ENCODE measurements around the gene ZBTB46. TPM values are rescaled to one million over a fixed set of nuclear protein-coding genes. Genes with fewer than 3 reads are reported as not detected.

ZBTB46 gene
- total RNA-seq, 2 experiments from 2014 or later, result 0.67 to 1.3 TPM

GRCh38 chr20:63855363-63856097, 24.5 kb upstream of the ZBTB46 start:
- no peaks in the 10 kb centered on the region for H3K79me2 ChIP-seq (ENCODE audit: insufficient read depth, low read depth, low read length)
- BruUV-seq (replicated peaks), result no TSS peak
- H3K4me2 ChIP-seq (ENCODE audit: low read length), result no peak overlapping the region
- POLR2A ChIA-PET, result interaction anchor here (0.6 kb wide), 1 partner anchor 152 kb away, joined by 3 read pairs; no protein-coding TSS in a partner anchor
- H3K4me1 ChIP-seq (ENCODE audit: insufficient read depth, low read length, poor library complexity, severe bottlenecking), result peaks cover 13% of the 10 kb centered on the region
- H3K27ac ChIP-seq (ENCODE audit: low read depth, low read length, poor library complexity, severe bottlenecking), result no peak overlapping the region
- no peaks in the 10 kb centered on the region for H3K9me3 ChIP-seq (ENCODE audit: low read length)
- DNase-seq (ENCODE audit: low spot score), result no peak
- no peaks in the 10 kb centered on the region for H3K36me3 ChIP-seq (ENCODE audit: insufficient read depth, low read length)
- TF ChIP-seq CTCF (conservative IDR thresholded peaks at IDR 0.05; ENCODE audit: low read length), result no peak
- TF ChIP-seq EZH2phosphoT487 (IDR thresholded peaks at IDR 0.05; ENCODE audit: borderline replicate concordance, low read depth, low read length), result no peak
- no peaks in the 10 kb centered on the region for H4K20me1 ChIP-seq (ENCODE audit: insufficient read depth, low read length)
- CTCF ChIA-PET (ENCODE audit: unreplicated experiment), result no interaction called here
- intact Hi-C loops (cut with micrococcal nuclease; ENCODE audit: unreplicated experiment), result no loop called here
- H3K4me3 ChIP-seq (ENCODE audit: low read depth, low read length, poor library complexity, severe bottlenecking), result no peak overlapping the region
- no peaks in the 10 kb centered on the region for H3K9me2 ChIP-seq (ENCODE audit: insufficient read depth, low read length)
- H2AFZ ChIP-seq (ENCODE audit: low read length), result no peak overlapping the region

GRCh38 chr20:63854766-63855362, 23.8 kb upstream of the ZBTB46 start:
- POLR2A ChIA-PET, result no interaction called here
- Histone ChIP-seq H2AFZ (ENCODE audit: low read length) (no peak overlapping the region), H3K79me2 (ENCODE audit: insufficient read depth, low read depth, low read length) (no peaks in the 10 kb centered on the region), H3K4me2 (ENCODE audit: low read length) (no peak overlapping the region), H4K20me1 (ENCODE audit: insufficient read depth, low read length) (no peaks in the 10 kb centered on the region), H3K9me3 (ENCODE audit: low read length) (no peaks in the 10 kb centered on the region), H3K4me1 (ENCODE audit: insufficient read depth, low read length, poor library complexity, severe bottlenecking) (peaks cover 13% of the 10 kb centered on the region), H3K27ac (ENCODE audit: low read depth, low read length, poor library complexity, severe bottlenecking) (no peak overlapping the region), H3K9me2 (ENCODE audit: insufficient read depth, low read length) (no peaks in the 10 kb centered on the region), H3K4me3 (ENCODE audit: low read depth, low read length, poor library complexity, severe bottlenecking) (no peak overlapping the region), H3K36me3 (ENCODE audit: insufficient read depth, low read length) (no peaks in the 10 kb centered on the region)
- intact Hi-C loops (cut with micrococcal nuclease; ENCODE audit: unreplicated experiment), result no loop called here
- BruUV-seq (replicated peaks), result no TSS peak
- no peak for DNase-seq (ENCODE audit: low spot score)
- CTCF ChIA-PET (ENCODE audit: unreplicated experiment), result no interaction called here
- TF ChIP-seq CTCF (conservative IDR thresholded peaks at IDR 0.05; ENCODE audit: low read length) (no peak), EZH2phosphoT487 (IDR thresholded peaks at IDR 0.05; ENCODE audit: borderline replicate concordance, low read depth, low read length) (no peak)

Data from OCI-LY7 (cell line).